Vagina (tissue), 2 donors: ENCODE results near the gene FOXP4. TPM values are rescaled to one million over a fixed set of nuclear protein-coding genes. Genes with fewer than 3 reads are reported as not detected.

Experiments used
- DNase-seq, 2 donors: peaks; one replicate each; pipeline ENCODE4 v3.0.0-alpha.2; 2017; ENCODE audit errors: extremely low spot score in 2 of 2
- H3K27ac ChIP-seq: fragments of 200-600 bp; sonication (generic); one replicate; pipeline ENCODE4 v1.5.1; 2019
- H3K27me3 ChIP-seq: fragments of 200-600 bp; sonication (generic); one replicate; pipeline ENCODE4 v1.5.1; 2019
- H3K36me3 ChIP-seq, 2 donors: fragments of 200-600 bp; sonication (generic); one replicate each; pipeline ENCODE4 v1.5.1; 2017 to 2019
- H3K4me1 ChIP-seq: fragments of 200-600 bp; sonication (generic); one replicate; pipeline ENCODE4 v1.5.1; 2019
- H3K4me3 ChIP-seq, 2 donors: fragments of 200-600 bp; sonication (generic); 1 replicate in 1 of 2; 2 replicates in 1 of 2; pipeline ENCODE4 v1.5.1; 2016 to 2019
- H3K9me3 ChIP-seq: fragments of 200-600 bp; sonication (generic); one replicate; pipeline ENCODE4 v1.5.1; 2019
- CTCF ChIP-seq, 3 experiments: fragments of 450-650 bp in 2 of 3; fragments of 200-600 bp in 1 of 3; sonication (generic) in 1 of 3; IDR thresholded peaks; one replicate each; pipeline ENCODE4 v1.5.1; 2017 to 2019; ENCODE audit warnings: antibody characterized with exemption in 3 of 3, mild to moderate bottlenecking in 2 of 3, moderate library complexity in 2 of 3
- POLR2A ChIP-seq, 2 donors: fragments of 450-650 bp; IDR thresholded peaks; one replicate each; pipeline ENCODE4 v1.6.1; 2017; ENCODE audit warnings: antibody characterized with exemption in 2 of 2, mild to moderate bottlenecking in 2 of 2, moderate library complexity in 2 of 2
- POLR2AphosphoS5 ChIP-seq, 2 donors: sonication (generic); formaldehyde crosslinking; IDR thresholded peaks; one replicate each; pipeline ENCODE4 v1.9.0; 2017; ENCODE audit warnings: antibody characterized with exemption in 2 of 2, mild to moderate bottlenecking in 2 of 2, low read depth in 1 of 2; ENCODE audit not compliant: insufficient read depth in 1 of 2
- intact Hi-C: fragments of 100-400 bp; cut with DNase I; formaldehyde crosslinking; loops from one replicate; pipeline ENCODE4 v1.15.1; 2023
- total RNA-seq: library from RNA; depleted of rRNA; stranded (reverse); fragments of >200 nt; gene quantifications from one replicate; pipeline ENCODE4 v1.2.3, GENCODE V29; 2016

Gene FOXP4
- total RNA-seq, 1 donor from 2014 or later = 7.4 TPM

GRCh38 chr6:41642960-41643898 is 97.0 kb downstream of the FOXP4 start:
- Histone ChIP-seq H3K27ac (no peak overlapping the region), H3K9me3 (no peaks in the 10 kb centered on the region), H3K27me3 (no peaks in the 10 kb centered on the region), H3K4me3 (no peak overlapping the region), H3K4me1 (peaks cover 16% of the 10 kb centered on the region), H3K36me3 (no peaks in the 10 kb centered on the region)
- DNase-seq = no peak
- intact Hi-C loops = no loop called here
- TF ChIP-seq CTCF (IDR thresholded peaks at IDR 0.05) = no peak
- no peak for TF ChIP-seq POLR2A (IDR thresholded peaks at IDR 0.05)
- TF ChIP-seq POLR2AphosphoS5 (IDR thresholded peaks at IDR 0.05; ENCODE audit: insufficient read depth in 1 of 2, low read depth in 1 of 2) = no peak

GRCh38 chr6:41643899-41644269 is 97.7 kb downstream of the FOXP4 start:
- Histone ChIP-seq H3K27me3 (no peaks in the 10 kb centered on the region), H3K36me3 (no peaks in the 10 kb centered on the region), H3K9me3 (no peaks in the 10 kb centered on the region), H3K27ac (no peak overlapping the region), H3K4me1 (peaks cover 15% of the 10 kb centered on the region), H3K4me3 (no peak overlapping the region)
- intact Hi-C loops = no loop called here
- no peak for DNase-seq
- TF ChIP-seq POLR2A (IDR thresholded peaks at IDR 0.05) (no peak), POLR2AphosphoS5 (IDR thresholded peaks at IDR 0.05; ENCODE audit: insufficient read depth in 1 of 2, low read depth in 1 of 2) (no peak), CTCF (IDR thresholded peaks at IDR 0.05) (no peak)

DNA sequence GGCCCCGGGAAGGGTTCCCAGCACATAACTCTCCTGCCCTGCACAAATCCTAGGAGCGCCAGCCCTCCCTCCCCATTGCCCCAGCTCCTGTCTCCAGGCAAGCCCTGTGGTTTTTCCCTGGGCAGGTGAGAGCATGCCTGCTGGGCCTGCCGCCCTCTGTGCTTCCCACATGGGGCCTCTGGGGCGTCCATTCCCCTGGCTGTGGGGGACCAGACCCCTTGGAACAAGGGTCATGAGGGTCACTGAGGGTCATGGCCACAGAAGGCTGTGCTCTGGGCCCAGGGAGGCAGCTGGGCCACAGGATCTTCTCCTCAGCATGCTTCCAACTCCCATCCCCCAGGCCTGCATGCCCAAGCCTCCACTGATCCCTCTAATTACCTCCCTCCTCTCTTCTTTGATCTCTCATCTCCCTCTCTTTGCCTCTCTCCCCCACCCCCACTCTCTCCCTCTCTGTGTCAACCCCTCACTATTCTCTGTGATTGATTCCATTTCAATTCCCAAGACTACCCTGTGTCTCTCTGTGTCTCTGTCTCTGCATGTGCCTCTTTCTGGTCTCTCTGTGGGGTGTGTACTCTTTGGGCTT is 98.2 kb downstream of the FOXP4 start:
- no peaks in the 10 kb centered on the region for H3K9me3 ChIP-seq
- TF ChIP-seq POLR2A (IDR thresholded peaks at IDR 0.05) (no peak), CTCF (IDR thresholded peaks at IDR 0.05) (no peak), POLR2AphosphoS5 (IDR thresholded peaks at IDR 0.05; ENCODE audit: insufficient read depth in 1 of 2, low read depth in 1 of 2) (no peak)
- no peaks in the 10 kb centered on the region for H3K27me3 ChIP-seq
- no peak overlapping the region for H3K27ac ChIP-seq
- peaks cover 11% of the 10 kb centered on the region for H3K4me1 ChIP-seq
- no peak for DNase-seq
- no peaks in the 10 kb centered on the region for H3K36me3 ChIP-seq
- intact Hi-C loops = no loop called here
- no peak overlapping the region for H3K4me3 ChIP-seq

DNA sequence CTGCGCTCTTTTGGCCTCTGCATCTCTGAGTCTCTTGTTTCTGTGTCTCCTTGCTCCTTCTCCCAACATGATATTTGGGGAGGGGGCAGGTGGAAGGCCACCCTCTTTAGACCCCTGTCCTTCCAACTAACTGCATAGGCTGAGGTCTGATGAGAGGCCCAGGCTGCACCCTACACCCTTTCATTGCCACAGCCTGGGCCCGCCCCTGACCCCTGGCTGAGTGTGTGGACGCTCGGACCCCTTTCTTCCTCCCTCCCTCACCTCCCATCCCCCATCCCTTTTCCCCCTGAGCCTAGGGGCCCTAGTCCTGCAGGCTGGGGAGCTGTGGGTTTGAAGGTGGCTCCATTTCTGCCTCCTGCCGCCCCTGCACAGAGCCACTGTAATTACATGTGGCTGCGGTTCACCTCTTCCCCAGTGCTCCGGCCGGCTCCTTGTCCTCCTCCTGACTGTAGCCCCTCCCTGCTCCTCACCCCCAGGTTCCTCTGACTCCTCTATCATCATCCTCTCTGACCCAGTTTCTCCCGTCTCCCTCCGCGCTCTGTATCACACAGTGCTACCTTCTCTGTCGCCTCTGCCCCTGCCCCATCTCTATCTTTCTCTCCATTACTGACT is 98.9 kb downstream of the FOXP4 start:
- no peak for DNase-seq
- Histone ChIP-seq H3K4me3 (no peak overlapping the region), H3K27me3 (no peaks in the 10 kb centered on the region)

More for the DNA sequence above, 98.9 kb downstream of the FOXP4 start:
- no peak overlapping the region for H3K27ac ChIP-seq
- H3K9me3 ChIP-seq = no peaks in the 10 kb centered on the region
- no peaks in the 10 kb centered on the region for H3K36me3 ChIP-seq
- peaks cover 7% of the 10 kb centered on the region for H3K4me1 ChIP-seq
- TF ChIP-seq CTCF (IDR thresholded peaks at IDR 0.05) (no peak), POLR2AphosphoS5 (IDR thresholded peaks at IDR 0.05; ENCODE audit: insufficient read depth in 1 of 2, low read depth in 1 of 2) (no peak), POLR2A (IDR thresholded peaks at IDR 0.05) (no peak)
- intact Hi-C loops = no loop called here
